Sigmoid colon (tissue), 4 donors: ENCODE results near the gene CXCL8.

Source experiments
- POLR2AphosphoS5 ChIP-seq, 4 donors: sonication (generic); formaldehyde crosslinking; IDR thresholded peaks; one replicate each; pipeline ENCODE4 v1.6.1; 2017; ENCODE audit warnings: antibody characterized with exemption in 4 of 4
- TF ChIP-seq, protein P1 (sequence below), 4 experiments: fragments of 450-650 bp in 3 of 4; fragments of 200-600 bp in 1 of 4; IDR thresholded peaks; one replicate each; pipeline ENCODE4 v1.5.1; 2016 to 2019; ENCODE audit warnings: antibody characterized with exemption in 4 of 4, mild to moderate bottlenecking in 3 of 4, moderate library complexity in 2 of 4

DNA sequence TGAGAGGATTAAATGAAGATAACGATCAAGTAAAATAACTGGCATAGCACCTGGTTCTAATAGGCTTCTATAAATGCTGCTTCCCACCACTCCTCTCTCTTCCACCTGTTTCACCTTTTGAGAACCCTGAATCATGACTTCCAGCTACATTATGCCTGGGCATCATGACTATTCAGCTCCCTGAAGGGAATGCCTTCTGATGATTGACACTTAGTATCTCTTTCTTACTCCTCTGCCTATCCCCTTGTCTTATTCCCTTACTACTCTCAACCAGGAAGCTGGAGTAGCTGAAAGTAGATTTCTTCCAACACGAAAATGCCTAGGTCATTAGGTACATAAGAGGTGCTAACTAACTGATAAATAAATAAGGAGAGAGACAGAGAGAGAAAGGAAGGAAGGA, 24.7 kb upstream of the CXCL8 start:
- no peak for TF ChIP-seq POLR2AphosphoS5 (IDR thresholded peaks at IDR 0.05)
- TF ChIP-seq, protein P1, sequence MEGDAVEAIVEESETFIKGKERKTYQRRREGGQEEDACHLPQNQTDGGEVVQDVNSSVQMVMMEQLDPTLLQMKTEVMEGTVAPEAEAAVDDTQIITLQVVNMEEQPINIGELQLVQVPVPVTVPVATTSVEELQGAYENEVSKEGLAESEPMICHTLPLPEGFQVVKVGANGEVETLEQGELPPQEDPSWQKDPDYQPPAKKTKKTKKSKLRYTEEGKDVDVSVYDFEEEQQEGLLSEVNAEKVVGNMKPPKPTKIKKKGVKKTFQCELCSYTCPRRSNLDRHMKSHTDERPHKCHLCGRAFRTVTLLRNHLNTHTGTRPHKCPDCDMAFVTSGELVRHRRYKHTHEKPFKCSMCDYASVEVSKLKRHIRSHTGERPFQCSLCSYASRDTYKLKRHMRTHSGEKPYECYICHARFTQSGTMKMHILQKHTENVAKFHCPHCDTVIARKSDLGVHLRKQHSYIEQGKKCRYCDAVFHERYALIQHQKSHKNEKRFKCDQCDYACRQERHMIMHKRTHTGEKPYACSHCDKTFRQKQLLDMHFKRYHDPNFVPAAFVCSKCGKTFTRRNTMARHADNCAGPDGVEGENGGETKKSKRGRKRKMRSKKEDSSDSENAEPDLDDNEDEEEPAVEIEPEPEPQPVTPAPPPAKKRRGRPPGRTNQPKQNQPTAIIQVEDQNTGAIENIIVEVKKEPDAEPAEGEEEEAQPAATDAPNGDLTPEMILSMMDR (IDR thresholded peaks at IDR 0.05), result no peak
